HG02763 (cell line): ENCODE data around the gene NTSR1.

ENCODE experiments used
- ATAC-seq: cut with Tn5 transposase; IDR thresholded peaks from one replicate; pipeline ENCODE4 v1.9.1; 2021; ENCODE audit warnings: mild to moderate bottlenecking, moderate library complexity; ENCODE audit not compliant: unreplicated experiment

The NTSR1 gene

DNA sequence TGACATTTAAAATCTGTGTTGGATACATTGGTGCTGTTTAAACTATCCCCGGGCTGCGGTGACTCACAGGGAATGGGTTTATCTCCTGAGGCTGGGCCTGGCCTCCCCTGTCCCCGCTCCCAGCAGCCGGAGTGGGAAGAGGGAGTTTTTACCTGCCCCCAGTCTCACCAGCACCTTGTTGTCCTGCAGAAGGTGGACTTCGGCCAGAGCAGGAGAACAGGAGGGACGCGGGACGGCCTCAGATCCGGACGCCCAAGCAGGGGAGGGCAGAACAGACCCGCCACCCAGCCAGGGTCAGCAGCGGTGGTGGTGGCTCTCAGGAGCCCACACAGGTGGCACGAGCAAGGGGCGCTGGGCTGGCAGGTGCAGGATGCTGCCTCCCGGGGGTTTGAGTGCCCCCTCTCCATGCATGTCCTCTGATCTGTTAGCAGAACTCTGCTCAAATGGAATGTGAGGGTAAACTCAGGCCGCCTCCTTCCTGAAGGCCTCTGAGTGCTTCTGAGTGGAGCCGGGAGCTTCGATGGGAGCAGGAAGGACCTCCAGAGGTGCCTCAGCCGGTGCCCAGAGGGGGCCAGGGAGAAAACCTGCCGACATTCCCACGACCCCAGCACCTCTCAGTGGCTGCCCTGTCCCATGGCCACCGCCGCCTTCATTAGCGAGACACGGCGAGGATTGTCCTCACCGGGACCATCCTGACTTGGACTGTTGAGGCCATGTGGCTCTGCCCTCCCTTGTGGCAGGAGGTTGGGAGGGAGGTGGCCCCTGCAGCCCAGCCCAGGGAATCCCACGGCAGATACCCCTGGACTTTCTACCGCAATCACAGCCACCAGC, 44.2 kb downstream of the NTSR1 start:
- ATAC-seq = no peak

- no peak for ATAC-seq
These were observed 45.0 kb downstream of the NTSR1 start for GRCh38 chr20:62753626-62754025.

DNA sequence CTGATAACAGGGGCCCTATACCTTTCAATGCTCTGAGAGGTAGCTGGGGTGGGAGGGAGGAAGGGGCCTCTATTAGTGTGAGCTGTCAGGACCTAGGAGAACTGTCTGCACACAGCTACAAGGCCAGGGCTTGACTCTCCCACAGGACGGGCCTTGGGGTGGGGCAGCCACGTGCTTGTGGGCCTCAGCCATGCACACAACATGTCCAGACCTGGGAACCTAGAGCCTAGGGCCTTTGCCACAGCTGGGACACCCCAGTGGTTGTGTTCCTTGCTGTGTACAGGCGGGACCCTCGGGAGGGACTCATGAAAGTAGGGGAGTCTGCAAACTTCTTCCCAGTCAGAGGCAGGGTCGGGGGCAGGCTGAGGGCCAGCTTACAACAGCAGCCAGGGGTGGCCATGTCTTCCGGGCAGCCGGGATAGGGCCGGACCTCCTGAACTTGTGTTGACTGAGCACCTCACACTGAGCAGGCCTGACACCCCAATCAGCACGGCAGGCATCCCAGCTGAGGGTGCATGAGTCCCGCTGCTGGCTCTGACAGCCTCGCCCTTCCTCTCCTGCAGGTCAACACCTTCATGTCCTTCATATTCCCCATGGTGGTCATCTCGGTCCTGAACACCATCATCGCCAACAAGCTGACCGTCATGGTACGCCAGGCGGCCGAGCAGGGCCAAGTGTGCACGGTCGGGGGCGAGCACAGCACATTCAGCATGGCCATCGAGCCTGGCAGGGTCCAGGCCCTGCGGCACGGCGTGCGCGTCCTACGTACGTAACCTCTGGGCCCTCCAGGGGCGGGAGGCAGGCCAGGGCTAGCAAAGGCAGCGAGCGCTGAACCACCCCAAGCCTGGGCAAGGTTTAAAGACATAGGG, 45.7 kb downstream of the NTSR1 start:
- ATAC-seq = no peak

GRCh38 chr20:62754991-62755356, 46.3 kb downstream of the NTSR1 start:
- ATAC-seq = no peak

GRCh38 chr20:62755817-62756724, 47.4 kb downstream of the NTSR1 start:
- no peak for ATAC-seq

DNA sequence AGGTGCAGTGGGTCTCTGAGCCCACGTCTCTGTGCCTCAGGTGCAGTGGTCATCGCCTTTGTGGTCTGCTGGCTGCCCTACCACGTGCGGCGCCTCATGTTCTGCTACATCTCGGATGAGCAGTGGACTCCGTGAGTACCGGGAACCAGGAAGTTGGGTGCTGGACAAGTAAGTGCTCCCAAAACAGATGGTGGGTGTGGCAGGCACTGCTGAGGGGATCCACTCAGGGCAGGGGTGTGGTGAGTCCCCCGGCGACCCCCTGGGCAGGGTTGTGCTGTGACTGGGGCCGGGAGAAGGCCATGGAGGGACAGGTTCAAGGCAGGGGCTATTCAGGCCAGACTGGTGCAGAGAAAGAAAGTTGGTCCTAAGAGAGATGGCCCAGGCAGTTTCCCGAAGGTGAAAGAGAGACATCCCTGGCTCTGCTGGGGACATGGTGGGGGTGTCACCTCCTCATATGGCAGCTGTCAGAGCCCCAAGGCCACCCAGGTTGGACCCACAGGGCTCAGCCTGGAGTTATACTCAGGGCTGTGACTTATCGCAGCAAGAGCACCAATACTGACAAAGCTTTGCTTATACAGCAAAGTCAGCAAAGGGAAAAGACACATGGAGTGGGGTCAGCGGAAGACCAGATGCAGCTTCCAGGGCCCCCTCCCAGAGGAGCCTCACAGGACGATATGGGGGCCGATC, 49.7 kb downstream of the NTSR1 start:
- no peak for ATAC-seq

DNA sequence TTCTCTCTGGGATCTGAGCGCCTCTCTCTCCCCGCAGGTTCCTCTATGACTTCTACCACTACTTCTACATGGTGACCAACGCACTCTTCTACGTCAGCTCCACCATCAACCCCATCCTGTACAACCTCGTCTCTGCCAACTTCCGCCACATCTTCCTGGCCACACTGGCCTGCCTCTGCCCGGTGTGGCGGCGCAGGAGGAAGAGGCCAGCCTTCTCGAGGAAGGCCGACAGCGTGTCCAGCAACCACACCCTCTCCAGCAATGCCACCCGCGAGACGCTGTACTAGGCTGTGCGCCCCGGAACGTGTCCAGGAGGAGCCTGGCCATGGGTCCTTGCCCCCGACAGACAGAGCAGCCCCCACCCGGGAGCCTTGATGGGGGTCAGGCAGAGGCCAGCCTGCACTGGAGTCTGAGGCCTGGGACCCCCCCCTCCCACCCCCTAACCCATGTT, 51.4 kb downstream of the NTSR1 start:
- no peak for ATAC-seq

- no peak for ATAC-seq
These were observed 51.8 kb downstream of the NTSR1 start for GRCh38 chr20:62760471-62760855.

GRCh38 chr20:62760856-62761758, 52.5 kb downstream of the NTSR1 start:
- ATAC-seq = no peak

DNA sequence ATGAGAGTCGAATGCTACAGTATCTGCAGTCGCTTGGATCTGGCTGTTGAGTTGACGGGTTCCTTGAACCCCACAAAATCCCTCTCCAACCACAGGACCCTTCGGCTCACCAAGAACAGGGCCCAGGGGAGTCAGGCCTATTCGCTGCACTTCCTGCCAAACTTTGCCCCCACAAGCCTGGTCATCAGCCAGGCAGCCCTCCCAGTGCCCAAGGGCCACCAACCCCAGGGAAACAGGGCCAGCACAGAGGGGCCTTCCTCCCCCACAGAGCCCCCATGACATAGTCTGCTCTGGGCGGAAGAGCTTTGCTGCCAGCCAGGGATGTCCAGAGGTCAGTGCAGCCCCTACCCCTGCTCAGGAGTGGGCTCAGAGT, 53.1 kb downstream of the NTSR1 start:
- no peak for ATAC-seq

- ATAC-seq = no peak
These were observed 53.7 kb downstream of the NTSR1 start for GRCh38 chr20:62762376-62762775.

DNA sequence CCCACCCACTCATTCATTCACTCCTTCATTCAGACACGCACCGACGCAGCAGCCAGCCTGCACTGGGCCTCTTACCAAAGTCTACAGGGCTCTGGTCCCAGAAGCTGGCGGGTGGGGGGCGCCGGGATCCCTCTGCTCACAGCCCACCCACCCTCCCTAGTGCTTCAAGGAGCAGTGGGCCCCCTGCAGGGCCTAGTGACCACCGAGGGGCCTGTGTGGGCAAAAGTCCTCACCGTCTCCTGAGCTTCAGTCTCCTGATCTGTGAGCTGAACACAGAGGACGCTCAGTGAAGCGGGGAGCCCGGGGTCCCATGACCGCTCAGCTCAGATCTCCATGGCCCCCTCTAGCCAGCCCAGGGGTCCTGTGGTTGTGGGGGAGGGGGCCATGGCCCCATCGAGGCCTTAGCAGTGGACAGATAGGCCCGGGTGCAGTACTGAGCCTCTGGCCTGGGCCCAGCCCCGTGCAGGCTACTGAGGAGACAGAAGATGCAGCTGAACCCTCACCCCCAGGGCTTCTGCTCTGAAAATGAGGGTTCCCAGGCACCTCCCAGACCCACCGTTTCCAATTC, 54.2 kb downstream of the NTSR1 start:
- ATAC-seq = no peak

GRCh38 chr20:62763404-62763803, 54.8 kb downstream of the NTSR1 start:
- ATAC-seq = no peak

DNA sequence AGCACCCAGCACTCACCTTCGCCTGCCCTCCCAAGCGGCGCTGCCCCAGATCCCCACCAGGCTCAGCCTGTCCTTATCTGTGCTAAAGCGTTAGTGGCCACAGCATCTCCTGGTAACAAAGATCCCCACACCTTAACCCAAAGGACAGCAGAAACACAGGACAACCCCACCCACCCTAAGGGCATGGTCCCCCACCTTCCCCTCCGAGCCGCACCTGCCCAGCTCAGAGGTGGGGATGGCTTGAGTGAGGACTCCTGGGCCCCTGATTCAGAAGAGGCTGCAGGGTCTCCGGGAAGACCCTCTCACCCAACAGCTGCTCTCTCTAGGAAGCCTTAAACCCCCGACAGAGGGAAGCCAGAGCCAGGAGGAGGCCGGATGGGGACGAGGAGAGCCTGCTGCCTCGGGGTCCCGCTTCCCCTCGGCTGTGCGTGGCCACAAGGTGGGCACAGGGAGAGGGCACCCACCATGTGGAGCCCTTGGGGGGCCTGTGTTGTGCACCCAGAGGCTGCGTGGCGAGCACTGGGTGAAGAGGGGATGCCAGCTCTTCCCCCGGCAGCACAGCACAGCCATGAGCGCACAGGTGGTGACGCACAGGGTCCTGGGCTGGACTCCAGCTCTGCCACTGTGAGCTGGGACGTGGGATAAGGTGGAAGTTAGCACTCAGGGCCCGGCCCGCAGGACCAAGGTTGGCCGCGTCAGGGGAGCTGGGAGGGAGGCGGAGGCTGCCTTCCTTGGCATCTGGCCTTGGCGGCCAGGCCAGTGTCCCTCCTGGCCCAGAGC, 55.7 kb downstream of the NTSR1 start:
- ATAC-seq = no peak

DNA sequence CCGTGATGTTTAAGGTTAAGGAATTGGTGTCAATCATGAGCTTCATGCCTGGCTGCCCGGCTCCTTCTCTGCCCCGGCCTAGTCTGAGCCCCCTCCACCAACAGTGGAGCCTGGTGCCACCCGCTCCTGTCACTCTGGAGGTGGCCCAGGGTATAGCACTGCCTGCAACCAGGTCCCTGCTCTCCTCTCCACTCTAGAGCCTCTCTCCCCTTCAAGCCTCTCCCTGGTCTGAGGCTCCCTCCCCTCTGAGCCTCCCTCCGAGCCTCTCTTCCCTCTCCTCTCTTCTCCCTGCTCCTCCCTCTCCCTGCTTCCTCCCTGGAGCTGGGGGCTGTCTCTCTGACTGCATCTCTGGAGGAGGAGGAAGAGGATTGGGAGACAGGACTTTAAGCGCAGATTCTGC, 56.4 kb downstream of the NTSR1 start:
- ATAC-seq = no peak

DNA sequence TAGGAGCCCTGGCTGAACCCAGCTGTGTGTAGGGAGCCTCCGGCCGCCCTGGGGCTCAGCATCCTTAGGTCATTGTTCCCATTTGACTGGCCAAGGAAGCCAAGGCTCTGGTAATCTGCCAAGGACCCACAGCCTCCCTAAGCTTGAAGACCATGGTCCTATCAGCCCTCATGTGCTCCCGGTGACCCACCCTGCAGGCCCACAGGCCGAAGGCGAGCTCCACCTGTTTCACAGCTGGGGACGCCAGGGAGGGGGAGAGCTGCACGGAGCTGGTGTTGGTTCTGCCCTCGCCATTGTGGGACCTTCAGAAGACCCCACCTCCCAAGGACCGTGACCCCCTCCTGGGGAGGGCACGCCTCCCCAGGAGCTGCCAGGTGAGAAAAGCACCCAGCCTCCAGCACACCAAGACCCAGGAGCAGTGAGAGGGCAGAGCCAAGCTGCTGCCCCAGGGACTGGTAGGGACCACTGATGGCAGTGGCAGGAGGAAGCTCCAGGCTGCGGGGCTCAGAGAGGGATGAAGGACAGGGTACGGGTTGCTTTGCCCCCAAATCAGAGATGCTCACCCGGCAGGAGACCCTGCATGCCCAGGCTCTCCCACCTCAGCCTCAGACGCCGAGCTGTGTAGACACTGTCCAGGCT, 56.9 kb downstream of the NTSR1 start:
- no peak for ATAC-seq

DNA sequence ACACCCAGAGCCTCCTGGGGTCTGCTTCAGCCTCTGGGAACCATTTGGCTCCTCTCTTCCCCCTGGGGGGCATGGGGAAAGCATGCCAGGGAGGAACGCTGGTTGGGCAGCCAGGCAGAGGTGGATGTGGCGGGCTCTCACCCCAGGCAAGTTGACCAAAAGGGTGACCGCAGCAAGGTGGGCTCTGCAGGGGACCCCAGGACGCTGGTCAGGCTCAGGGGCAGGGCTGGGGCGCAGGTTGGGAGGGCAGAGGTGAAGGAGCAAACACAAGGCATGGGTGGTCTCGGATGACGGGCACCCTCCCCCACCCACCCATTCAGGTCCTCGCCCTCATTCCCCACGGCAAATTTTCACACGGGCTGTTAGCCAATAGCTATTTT, 57.4 kb downstream of the NTSR1 start:
- ATAC-seq = no peak

DNA sequence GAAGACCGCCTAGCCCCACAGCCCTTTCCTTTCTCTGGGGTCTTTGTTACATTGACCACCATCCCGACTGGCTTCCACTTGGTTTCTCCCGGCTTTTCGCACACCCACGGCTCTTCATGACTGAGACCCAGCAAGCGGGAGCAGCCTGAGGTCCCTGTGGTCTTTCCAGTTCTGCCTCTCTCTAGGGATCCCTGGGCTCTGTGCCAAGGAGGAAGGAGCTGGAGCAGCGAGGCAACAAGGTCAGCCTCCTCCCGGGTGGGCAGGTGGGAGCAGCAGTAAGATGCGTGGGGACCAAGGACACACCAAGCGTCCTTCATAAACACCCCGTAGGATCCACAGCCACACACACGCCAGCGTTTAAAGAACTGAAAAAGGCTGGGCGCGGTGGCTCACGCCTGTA, 58.1 kb downstream of the NTSR1 start:
- ATAC-seq = no peak
